Measurements from ENCODE around the gene KIAA0513.
A peak's percentile ranks its signal among the peaks of the same experiment; 100 is the strongest.

KIAA0513 gene

GRCh38 chr16:85124636-85125346 is 97.2 kb downstream of the KIAA0513 start:
- H3K36me3 ChIP-seq (ENCODE audit: insufficient read depth, low read length): no peaks in the 10 kb centered on the region
- H3K9ac ChIP-seq (ENCODE audit: low read depth, low read length): peak overlapping the region; percentile 38; the same call in 1 of the 2 replicates
- peaks cover 17% of the 10 kb centered on the region for H3K4me1 ChIP-seq (ENCODE audit: insufficient read depth, low read length)
- H3K27ac ChIP-seq (ENCODE audit: low read depth, low read length): 0 out of 2 replicates have a peak overlapping the region, but pooled peaks have one; percentile 16
- 0 out of 2 replicates have a peak, but pooled peaks cover 3% of the 10 kb centered on the region for H3K27me3 ChIP-seq (ENCODE audit: insufficient read depth, low read length)
- no peak overlapping the region for H3K4me3 ChIP-seq (ENCODE audit: low read length)
- WGBS: 91% methylated on average over 11 of the region's 11 CpGs
- H3K9me3 ChIP-seq (ENCODE audit: insufficient read depth, low read depth, low read length): no peaks in the 10 kb centered on the region; the same call in 1 of the 2 replicates

- H3K9me3 ChIP-seq (ENCODE audit: insufficient read depth, low read depth, low read length): no peaks in the 10 kb centered on the region; the same call in 1 of the 2 replicates
- H3K36me3 ChIP-seq (ENCODE audit: insufficient read depth, low read length): no peaks in the 10 kb centered on the region
- 86% methylated on average over 16 of the region's 16 CpGs for WGBS
- no peak overlapping the region for H3K27ac ChIP-seq (ENCODE audit: low read depth, low read length)
- no peak overlapping the region for H3K4me3 ChIP-seq (ENCODE audit: low read length)
- H3K4me1 ChIP-seq (ENCODE audit: insufficient read depth, low read length): peaks cover 17% of the 10 kb centered on the region
- H3K9ac ChIP-seq (ENCODE audit: low read depth, low read length): no peak overlapping the region
- H3K27me3 ChIP-seq (ENCODE audit: insufficient read depth, low read length): 0 out of 2 replicates have a peak, but pooled peaks cover 3% of the 10 kb centered on the region
These were observed 98.2 kb downstream of the KIAA0513 start for GRCh38 chr16:85125570-85126393.

- Histone ChIP-seq H3K4me3 (ENCODE audit: low read length) (no peak overlapping the region), H3K4me1 (ENCODE audit: insufficient read depth, low read length) (peaks cover 17% of the 10 kb centered on the region), H3K27me3 (ENCODE audit: insufficient read depth, low read length) (0 out of 2 replicates have a peak, but pooled peaks cover 3% of the 10 kb centered on the region), H3K9ac (ENCODE audit: low read depth, low read length) (no peak overlapping the region), H3K9me3 (ENCODE audit: insufficient read depth, low read depth, low read length) (no peaks in the 10 kb centered on the region; the same call in 1 of the 2 replicates), H3K36me3 (ENCODE audit: insufficient read depth, low read length) (no peaks in the 10 kb centered on the region), H3K27ac (ENCODE audit: low read depth, low read length) (no peak overlapping the region)
- WGBS: 70% methylated on average over 12 of the region's 12 CpGs
These were observed 98.8 kb downstream of the KIAA0513 start for GRCh38 chr16:85126394-85126704.

- peaks cover 17% of the 10 kb centered on the region for H3K4me1 ChIP-seq (ENCODE audit: insufficient read depth, low read length)
- H3K9ac ChIP-seq (ENCODE audit: low read depth, low read length): no peak overlapping the region
- no peaks in the 10 kb centered on the region for H3K36me3 ChIP-seq (ENCODE audit: insufficient read depth, low read length)
- 9% methylated on average over 13 of the region's 20 CpGs for WGBS
- H3K9me3 ChIP-seq (ENCODE audit: insufficient read depth, low read depth, low read length): no peaks in the 10 kb centered on the region; the same call in 1 of the 2 replicates
- no peak overlapping the region for H3K27ac ChIP-seq (ENCODE audit: low read depth, low read length)
- H3K4me3 ChIP-seq (ENCODE audit: low read length): no peak overlapping the region
- H3K27me3 ChIP-seq (ENCODE audit: insufficient read depth, low read length): 0 out of 2 replicates have a peak, but pooled peaks cover 3% of the 10 kb centered on the region
These were observed 99.2 kb downstream of the KIAA0513 start for GRCh38 chr16:85126705-85127378.

GRCh38 chr16:85127379-85127723 is 99.8 kb downstream of the KIAA0513 start:
- H3K9me3 ChIP-seq (ENCODE audit: insufficient read depth, low read depth, low read length): no peaks in the 10 kb centered on the region; the same call in 1 of the 2 replicates
- no peak overlapping the region for H3K27ac ChIP-seq (ENCODE audit: low read depth, low read length)
- H3K27me3 ChIP-seq (ENCODE audit: insufficient read depth, low read length): 0 out of 2 replicates have a peak, but pooled peaks cover 3% of the 10 kb centered on the region
- H3K4me1 ChIP-seq (ENCODE audit: insufficient read depth, low read length): peaks cover 17% of the 10 kb centered on the region
- H3K36me3 ChIP-seq (ENCODE audit: insufficient read depth, low read length): no peaks in the 10 kb centered on the region
- H3K9ac ChIP-seq (ENCODE audit: low read depth, low read length): no peak overlapping the region
- H3K4me3 ChIP-seq (ENCODE audit: low read length): no peak overlapping the region
- WGBS: 79% methylated on average over 3 of the region's 3 CpGs

- 93% methylated on average over 8 of the region's 9 CpGs for WGBS
- H3K9ac ChIP-seq (ENCODE audit: low read depth, low read length): no peak overlapping the region
- no peaks in the 10 kb centered on the region for H3K36me3 ChIP-seq (ENCODE audit: insufficient read depth, low read length)
- H3K4me3 ChIP-seq (ENCODE audit: low read length): no peak overlapping the region
- no peaks in the 10 kb centered on the region; the same call in 1 of the 2 replicates for H3K9me3 ChIP-seq (ENCODE audit: insufficient read depth, low read depth, low read length)
- 0 out of 2 replicates have a peak, but pooled peaks cover 3% of the 10 kb centered on the region for H3K27me3 ChIP-seq (ENCODE audit: insufficient read depth, low read length)
- H3K27ac ChIP-seq (ENCODE audit: low read depth, low read length): no peak overlapping the region
- peaks cover 17% of the 10 kb centered on the region for H3K4me1 ChIP-seq (ENCODE audit: insufficient read depth, low read length)
These were observed 100.7 kb downstream of the KIAA0513 start for GRCh38 chr16:85128079-85128837.

GRCh38 chr16:85129876-85130704 is 102.5 kb downstream of the KIAA0513 start:
- WGBS: 84% methylated on average over 15 of the region's 15 CpGs
- Histone ChIP-seq H3K27me3 (ENCODE audit: insufficient read depth, low read length) (no peaks in the 10 kb centered on the region), H3K36me3 (ENCODE audit: insufficient read depth, low read length) (no peaks in the 10 kb centered on the region), H3K9ac (ENCODE audit: low read depth, low read length) (no peak overlapping the region), H3K4me3 (ENCODE audit: low read length) (no peak overlapping the region), H3K27ac (ENCODE audit: low read depth, low read length) (no peak overlapping the region), H3K9me3 (ENCODE audit: insufficient read depth, low read depth, low read length) (no peaks in the 10 kb centered on the region), H3K4me1 (ENCODE audit: insufficient read depth, low read length) (peaks cover 6% of the 10 kb centered on the region)

GRCh38 chr16:85130705-85131028 is 103.1 kb downstream of the KIAA0513 start:
- H3K27me3 ChIP-seq (ENCODE audit: insufficient read depth, low read length): no peaks in the 10 kb centered on the region
- 90% methylated on average over 5 of the region's 5 CpGs for WGBS
- no peak overlapping the region for H3K27ac ChIP-seq (ENCODE audit: low read depth, low read length)
- H3K9ac ChIP-seq (ENCODE audit: low read depth, low read length): no peak overlapping the region
- no peaks in the 10 kb centered on the region for H3K9me3 ChIP-seq (ENCODE audit: insufficient read depth, low read depth, low read length)
- peaks cover 6% of the 10 kb centered on the region for H3K4me1 ChIP-seq (ENCODE audit: insufficient read depth, low read length)
- H3K4me3 ChIP-seq (ENCODE audit: low read length): no peak overlapping the region
- H3K36me3 ChIP-seq (ENCODE audit: insufficient read depth, low read length): no peaks in the 10 kb centered on the region

GRCh38 chr16:85132456-85133289 is 105.1 kb downstream of the KIAA0513 start:
- Histone ChIP-seq H3K4me1 (ENCODE audit: insufficient read depth, low read length) (no peaks in the 10 kb centered on the region), H3K36me3 (ENCODE audit: insufficient read depth, low read length) (no peaks in the 10 kb centered on the region), H3K27ac (ENCODE audit: low read depth, low read length) (no peak overlapping the region), H3K27me3 (ENCODE audit: insufficient read depth, low read length) (no peaks in the 10 kb centered on the region), H3K9me3 (ENCODE audit: insufficient read depth, low read depth, low read length) (no peaks in the 10 kb centered on the region), H3K4me3 (ENCODE audit: low read length) (no peak overlapping the region), H3K9ac (ENCODE audit: low read depth, low read length) (no peak overlapping the region)
- WGBS: 95% methylated on average over 18 of the region's 20 CpGs
